CD4-positive, alpha-beta T cell (primary cell): ENCODE results near the gene SLC38A11. TPM values are rescaled to one million over a fixed set of nuclear protein-coding genes. Genes with fewer than 3 reads are reported as not detected.

ENCODE experiments used
- ATAC-seq: fragments of 200-7000 bp; cut with Tn5 transposase; one replicate; pipeline ENCODE4 v1.10.0; 2022; ENCODE audit warnings: mild to moderate bottlenecking; ENCODE audit not compliant: poor library complexity
- CTCF ChIA-PET: fragments of 350-600 bp; sonication (Branson Sonifier 250); formaldehyde crosslinking; loops from one replicate; lab custom pipeline; 2021; ENCODE audit warnings: antibody characterized with exemption, inconsistent platforms; lab: Charles Lee
- POLR2A ChIA-PET: fragments of 350-600 bp; sonication (Branson Sonifier 250); formaldehyde crosslinking; loops from one replicate; lab custom pipeline; 2021; ENCODE audit warnings: antibody characterized with exemption, inconsistent platforms; lab: Charles Lee
- DNase-seq, 14 experiments: peaks; one replicate each; pipeline ENCODE4 v3.0.0-alpha.2; 2013 to 2020; ENCODE audit warnings: mixed read lengths in 2 of 14
- H3K27ac ChIP-seq, 2 donors: one replicate each; pipeline versions ENCODE4 v1.5.1 to v1.7.0; 2013; ENCODE audit warnings: low read length in 2 of 2, low read depth in 1 of 2, mild to moderate bottlenecking in 1 of 2
- H3K27me3 ChIP-seq, 2 experiments: 1 replicate in 1 of 2; 2 replicates in 1 of 2; pipeline versions ENCODE4 v1.6.1 to v1.7.0; 2013; ENCODE audit warnings: low read length in 2 of 2, control low read depth in 1 of 2, mild to moderate bottlenecking in 1 of 2, moderate library complexity in 1 of 2; ENCODE audit not compliant: insufficient read depth in 2 of 2, control insufficient read depth in 1 of 2
- H3K36me3 ChIP-seq: one replicate; pipeline ENCODE4 v1.6.1; 2013; ENCODE audit warnings: low read length, control low read depth; ENCODE audit not compliant: insufficient read depth
- H3K4me1 ChIP-seq: one replicate; pipeline ENCODE4 v1.6.1; 2013; ENCODE audit warnings: low read length, control low read depth; ENCODE audit not compliant: insufficient read depth
- H3K4me3 ChIP-seq: one replicate; pipeline ENCODE4 v1.5.1; 2013; ENCODE audit warnings: mild to moderate bottlenecking, low read length, moderate library complexity
- H3K9me3 ChIP-seq, 2 experiments: 1 replicate in 1 of 2; 2 replicates in 1 of 2; pipeline versions ENCODE4 v1.6.1 to v1.7.0; 2013; ENCODE audit warnings: low read length in 2 of 2, mild to moderate bottlenecking in 2 of 2, control low read depth in 1 of 2, moderate library complexity in 1 of 2; ENCODE audit not compliant: control insufficient read depth in 1 of 2, insufficient read depth in 1 of 2
- H3K27ac Mint-ChIP-seq: one replicate; pipeline ENCODE4 v1.8.0; 2020; ENCODE audit warnings: mixed read lengths
- H3K27me3 Mint-ChIP-seq: one replicate; pipeline ENCODE4 v1.8.0; 2021; ENCODE audit warnings: mixed read lengths
- H3K36me3 Mint-ChIP-seq: one replicate; pipeline ENCODE4 v1.8.0; 2021; ENCODE audit warnings: low read depth, mixed read lengths
- H3K4me1 Mint-ChIP-seq: one replicate; pipeline ENCODE4 v1.8.0; 2021; ENCODE audit warnings: low read depth, mixed read lengths
- H3K4me3 Mint-ChIP-seq: one replicate; pipeline ENCODE4 v1.8.0; 2020; ENCODE audit warnings: mild to moderate bottlenecking, mixed read lengths
- H3K9me3 Mint-ChIP-seq: one replicate; pipeline ENCODE4 v1.8.0; 2020; ENCODE audit warnings: mixed read lengths
- intact Hi-C, 2 experiments: fragments of 100-400 bp; cut with DNase I in 1 of 2; cut with micrococcal nuclease in 1 of 2; formaldehyde crosslinking; loops; one replicate each; pipeline versions ENCODE4 v1.15.1 to v1.9.0; 2023 to 2025; cut with DNase I, micrococcal nuclease
- total RNA-seq, 174 experiments: library from RNA in 2 of 174; stranded (reverse) in 2 of 174; gene quantifications; one replicate each; pipeline ENCODE4 v1.2.3 and lab custom pipeline; 2021 to 2026
- TF ChIP-seq, protein P1 (sequence below): fragments of 200-600 bp; IDR thresholded peaks from one replicate; pipeline ENCODE4 v1.8.0; 2022; ENCODE audit warnings: antibody characterized with exemption, mild to moderate bottlenecking

SLC38A11 gene
- total RNA-seq, 2 experiments from 2014 or later = not detected

DNA sequence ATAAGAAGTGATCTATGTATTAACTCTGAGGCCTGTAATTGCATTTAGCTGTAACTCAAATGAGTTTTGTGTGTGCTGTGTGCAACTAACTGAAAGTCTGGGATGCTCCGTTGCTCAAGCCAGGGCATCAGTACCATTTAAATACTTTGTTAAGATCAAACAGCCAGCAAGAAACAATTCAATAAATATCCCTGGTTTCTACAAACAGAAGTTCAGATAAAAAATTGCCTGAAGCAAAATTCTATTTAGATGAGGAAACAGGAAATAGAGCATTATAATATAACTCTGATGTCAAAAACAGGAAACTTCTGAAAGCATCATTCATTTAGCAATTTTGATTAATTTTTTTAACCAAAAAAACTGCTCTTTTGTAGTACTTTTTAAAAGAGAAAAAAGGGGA lies 18.9 kb upstream of the SLC38A11 start:
- Mint-ChIP-seq H3K4me3 (no peak overlapping the region), H3K27me3 (no peaks in the 10 kb centered on the region), H3K4me1 (peaks cover 10% of the 10 kb centered on the region), H3K27ac (no peak overlapping the region), H3K9me3 (no peaks in the 10 kb centered on the region), H3K36me3 (no peaks in the 10 kb centered on the region)
- no peaks in the 10 kb centered on the region for H3K36me3 ChIP-seq
- H3K9me3 ChIP-seq = no peaks in the 10 kb centered on the region
- no peak overlapping the region for H3K27ac ChIP-seq
- DNase-seq (no peak), ATAC-seq (no peak)
- ChIA-PET CTCF (no interaction called here), POLR2A (no interaction called here)
- intact Hi-C loops = no loop called here
- TF ChIP-seq, protein P1, sequence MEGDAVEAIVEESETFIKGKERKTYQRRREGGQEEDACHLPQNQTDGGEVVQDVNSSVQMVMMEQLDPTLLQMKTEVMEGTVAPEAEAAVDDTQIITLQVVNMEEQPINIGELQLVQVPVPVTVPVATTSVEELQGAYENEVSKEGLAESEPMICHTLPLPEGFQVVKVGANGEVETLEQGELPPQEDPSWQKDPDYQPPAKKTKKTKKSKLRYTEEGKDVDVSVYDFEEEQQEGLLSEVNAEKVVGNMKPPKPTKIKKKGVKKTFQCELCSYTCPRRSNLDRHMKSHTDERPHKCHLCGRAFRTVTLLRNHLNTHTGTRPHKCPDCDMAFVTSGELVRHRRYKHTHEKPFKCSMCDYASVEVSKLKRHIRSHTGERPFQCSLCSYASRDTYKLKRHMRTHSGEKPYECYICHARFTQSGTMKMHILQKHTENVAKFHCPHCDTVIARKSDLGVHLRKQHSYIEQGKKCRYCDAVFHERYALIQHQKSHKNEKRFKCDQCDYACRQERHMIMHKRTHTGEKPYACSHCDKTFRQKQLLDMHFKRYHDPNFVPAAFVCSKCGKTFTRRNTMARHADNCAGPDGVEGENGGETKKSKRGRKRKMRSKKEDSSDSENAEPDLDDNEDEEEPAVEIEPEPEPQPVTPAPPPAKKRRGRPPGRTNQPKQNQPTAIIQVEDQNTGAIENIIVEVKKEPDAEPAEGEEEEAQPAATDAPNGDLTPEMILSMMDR = no peak
- H3K27me3 ChIP-seq = no peaks in the 10 kb centered on the region
- H3K4me1 ChIP-seq = no peaks in the 10 kb centered on the region
- H3K4me3 ChIP-seq = no peak overlapping the region

DNA sequence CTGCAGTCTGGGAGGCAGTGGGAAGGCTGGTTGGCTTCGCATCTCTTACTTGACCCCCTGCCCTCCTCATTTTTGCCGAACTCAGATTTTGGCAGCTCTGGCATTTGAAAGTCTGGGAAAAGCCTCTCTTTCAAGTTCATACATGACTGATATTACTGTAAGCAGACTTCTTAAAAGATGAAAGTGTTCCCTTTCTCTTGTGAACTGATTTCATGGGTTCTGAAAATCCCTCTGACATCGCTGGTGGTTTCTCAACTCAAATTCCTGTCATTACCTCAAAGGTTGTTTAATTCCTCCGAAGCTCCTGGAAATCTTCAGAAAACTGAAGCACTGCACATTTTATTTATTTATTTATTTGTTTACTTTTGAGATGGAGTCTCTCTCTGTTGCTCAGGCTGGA lies 16.9 kb upstream of the SLC38A11 start:
- POLR2A ChIA-PET = no interaction called here
- DNase-seq (no peak), ATAC-seq (no peak)
- intact Hi-C loops = no loop called here
- TF ChIP-seq, protein P1 = no peak
- Histone ChIP-seq H3K4me3 (no peak overlapping the region), H3K9me3 (peaks cover 0 to 5% of the 10 kb centered on the region in 2 experiments), H3K4me1 (no peaks in the 10 kb centered on the region), H3K27ac (no peak overlapping the region), H3K36me3 (no peaks in the 10 kb centered on the region), H3K27me3 (no peaks in the 10 kb centered on the region)
- Mint-ChIP-seq H3K4me3 (no peak overlapping the region), H3K27ac (no peak overlapping the region), H3K27me3 (no peaks in the 10 kb centered on the region), H3K36me3 (no peaks in the 10 kb centered on the region), H3K4me1 (peaks cover 10% of the 10 kb centered on the region), H3K9me3 (no peaks in the 10 kb centered on the region)
- CTCF ChIA-PET = no interaction called here

DNA sequence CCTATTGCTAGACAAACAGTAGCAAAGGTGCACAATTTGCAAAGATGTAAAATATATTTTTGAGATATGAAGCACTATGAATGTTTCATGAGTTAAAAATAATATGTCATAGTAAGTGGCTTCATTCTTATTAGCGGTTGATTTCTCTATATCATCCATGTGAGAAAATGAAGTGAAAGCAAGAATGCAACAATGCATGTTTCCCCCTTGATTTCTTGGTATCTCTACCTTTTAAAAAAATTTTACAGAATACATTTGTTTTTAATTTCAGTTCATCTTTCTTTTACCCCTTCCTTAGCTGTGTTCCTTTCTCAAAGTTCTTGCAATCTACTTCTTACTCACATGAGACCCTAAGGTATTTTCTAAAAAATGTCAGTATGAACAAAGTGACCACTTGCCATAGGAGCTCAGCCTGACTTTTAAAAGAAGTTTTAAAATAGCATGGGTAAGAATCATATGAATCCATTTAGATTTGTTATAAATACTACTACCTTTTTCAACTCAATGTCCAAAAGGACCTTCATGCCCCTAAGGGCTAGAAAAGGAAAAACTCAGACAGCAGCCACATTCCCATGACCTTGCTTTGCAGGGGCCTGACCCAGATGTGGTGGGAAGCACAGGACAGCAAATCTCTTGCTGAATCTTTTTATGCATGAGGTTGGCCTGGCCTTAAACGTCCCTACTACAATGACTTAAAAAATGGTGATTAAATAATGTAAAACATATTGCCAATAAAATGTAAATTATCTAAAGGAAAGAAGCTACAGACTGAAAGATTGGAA lies 14.8 kb upstream of the SLC38A11 start:
- ATAC-seq = no peak
- H3K27me3 Mint-ChIP-seq = no peaks in the 10 kb centered on the region
- Histone ChIP-seq H3K27me3 (no peaks in the 10 kb centered on the region), H3K36me3 (no peaks in the 10 kb centered on the region), H3K4me1 (no peaks in the 10 kb centered on the region), H3K9me3 (peaks cover 0 to 5% of the 10 kb centered on the region in 2 experiments), H3K27ac (no peak overlapping the region), H3K4me3 (no peak overlapping the region)
- DNase-seq = no peak
- H3K36me3 Mint-ChIP-seq = no peaks in the 10 kb centered on the region
- no peak overlapping the region for H3K27ac Mint-ChIP-seq
- no peak overlapping the region for H3K4me3 Mint-ChIP-seq
- H3K4me1 Mint-ChIP-seq = peaks cover 10% of the 10 kb centered on the region
- ChIA-PET POLR2A (no interaction called here), CTCF (no interaction called here)
- intact Hi-C loops = no loop called here
- TF ChIP-seq, protein P1 = no peak
- no peaks in the 10 kb centered on the region for H3K9me3 Mint-ChIP-seq
